ENCODE results near the gene ABHD13.
"Not testable (repeated sequence)": the region's sequence is repeated elsewhere in the genome, so short reads cannot be mapped to it uniquely, and the experiment has no call there.

Gene ABHD13

DNA sequence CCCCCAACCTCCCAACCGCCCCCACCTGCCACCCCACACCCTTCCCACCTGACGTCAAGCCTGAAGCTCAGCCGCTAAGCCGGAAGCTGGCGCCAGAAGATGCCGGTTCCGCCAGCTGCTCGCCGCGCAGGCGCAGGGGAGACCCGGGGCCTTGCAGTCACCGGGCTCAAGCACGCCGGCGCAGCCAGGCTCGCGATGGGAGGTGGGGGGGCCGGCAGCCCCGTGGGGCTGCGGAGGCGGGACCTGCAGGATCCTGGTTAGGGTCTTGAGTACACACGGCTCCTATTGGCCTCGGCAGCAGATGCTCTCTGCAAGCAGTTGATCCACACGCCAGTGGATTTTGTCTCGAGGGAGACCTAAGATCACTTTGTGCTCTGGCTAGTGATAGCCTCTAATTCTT is 2.8 kb upstream of the ABHD13 start, which contains the start of gene LIG4:
TSS of gene LIG4 (minus strand) at position 101 of the 400 bp plus-strand sequence. CDS start 4,268 bp downstream, outside the sequence.
- no peak for TF ChIP-seq Cebpa-rat (IDR thresholded peaks at IDR 0.05)
- H3K27ac ChIP-seq, result peak within 1 kb of the TSS; percentile 43 to 97 (median 69); a peak in 21 of 22 replicates

DNA sequence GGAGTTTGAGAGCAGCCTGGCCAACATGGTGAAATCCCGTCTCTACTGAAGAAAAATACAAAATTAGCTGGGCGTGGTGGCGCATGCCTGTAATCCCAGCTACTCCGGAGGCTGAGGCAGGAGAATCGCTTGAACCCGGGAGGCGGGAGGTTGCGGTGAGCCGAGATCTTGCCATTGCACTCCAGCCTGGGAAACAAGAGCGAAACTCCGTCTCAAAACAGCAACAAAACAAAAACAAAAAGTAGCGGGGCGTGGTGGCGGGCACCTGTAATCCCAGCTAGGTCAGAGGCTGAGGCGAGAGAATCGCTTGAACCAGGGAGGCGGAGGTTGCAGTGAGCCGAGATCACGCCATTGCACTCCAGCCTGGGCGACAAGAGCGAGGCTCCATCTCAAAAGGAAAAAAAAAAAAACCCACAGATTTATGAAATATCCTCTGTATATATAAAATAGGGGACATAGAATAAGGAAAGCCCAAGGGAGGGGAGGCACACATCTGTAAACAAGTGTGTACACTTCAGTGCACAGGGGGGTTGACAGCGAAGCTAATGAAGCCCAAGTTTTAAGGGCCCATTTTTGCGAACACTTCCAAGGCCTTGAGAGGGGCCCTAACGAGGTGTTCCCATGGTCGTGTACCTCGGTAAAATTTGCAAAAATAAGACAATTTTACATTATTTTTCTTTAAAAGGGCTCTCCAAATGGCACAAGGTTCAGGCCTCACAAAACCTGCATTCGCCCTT is 717 bp upstream of the ABHD13 start:
- Histone ChIP-seq H3K4me1 (peaks cover 47 to 68% (median 63%) of the 10 kb centered on the region in 10 experiments), H4K20me1 (peaks cover 12 to 33% (median 26%) of the 10 kb centered on the region in 11 experiments; a peak in 19 of 22 replicates), H3K36me3 (peaks cover 0 to 10% (median 0%) of the 10 kb centered on the region in 11 experiments; a peak in 9 of 22 replicates), H3K9ac (peak overlapping the region; percentile 94 to 99 (median 97)), H3K27ac (peak overlapping the region; percentile 90 to 98 (median 95)), H3K4me2 (peak overlapping the region; percentile 80 to 93 (median 89)), H3K4me3 (peak overlapping the region; percentile 91 to 100 (median 98))
- H3K9me3 ChIP-seq (replicated peaks in 1 of 11); H3K27me3 ChIP-seq: not testable (repeated sequence)

More for the DNA sequence above, 2.8 kb upstream of the ABHD13 start, which contains the start of gene LIG4:
- H3K27me3 ChIP-seq, result no peaks in the 10 kb centered on the region
- peak within 1 kb of the TSS; percentile 87 to 97 (median 91) for H3K4me2 ChIP-seq
- H4K20me1 ChIP-seq, result peaks cover 6 to 19% (median 14%) of the 10 kb centered on the region in 11 experiments; a peak in 19 of 22 replicates
- H3K4me3 ChIP-seq, result peak within 1 kb of the TSS; percentile 47 to 96 (median 60)
- H3K4me1 ChIP-seq, result peaks cover 49 to 77% (median 66%) of the 10 kb centered on the region in 10 experiments
- peak within 1 kb of the TSS; percentile 61 to 79 (median 74); a peak in 21 of 22 replicates for H3K9ac ChIP-seq
- peaks cover 6 to 8% (median 7%) of the 10 kb centered on the region in 11 experiments; a peak in 21 of 22 replicates for H3K36me3 ChIP-seq
- peaks cover 0 to 3% (median 0%) of the 10 kb centered on the region in 11 experiments; a peak in 2 of 22 replicates for H3K9me3 ChIP-seq (replicated peaks in 1 of 11)

DNA sequence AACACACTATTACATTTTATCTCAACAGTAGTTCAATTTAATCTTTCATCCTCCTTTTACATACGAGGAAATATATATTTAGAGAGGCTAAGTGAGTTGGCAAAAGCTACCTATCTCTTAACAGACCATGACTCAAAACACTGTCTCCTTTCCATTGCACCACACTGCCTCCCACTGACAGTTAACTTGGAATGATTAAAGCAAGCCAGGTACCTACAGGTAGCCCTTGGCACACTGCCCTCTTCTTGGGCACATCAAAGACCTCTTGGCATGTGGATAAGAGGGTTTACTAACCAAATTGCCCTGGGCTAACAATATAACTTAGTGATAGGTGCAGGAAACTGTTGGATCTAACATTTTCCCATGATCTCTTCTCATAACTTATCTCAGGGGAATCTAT is 1.8 kb downstream of the ABHD13 start:
- peak overlapping the region in 7 of 11 experiments; percentile 94 to 99 (median 97); a peak in 8 of 22 replicates for H3K9ac ChIP-seq
- peaks cover 0 to 14% (median 5%) of the 10 kb centered on the region in 11 experiments; a peak in 10 of 22 replicates for H3K36me3 ChIP-seq
- H3K27ac ChIP-seq, result no peak overlapping the region
- no peak for TF ChIP-seq Cebpa-rat (IDR thresholded peaks at IDR 0.05)
- no peaks in the 10 kb centered on the region for H3K9me3 ChIP-seq (replicated peaks in 1 of 11)
- peaks cover 30 to 59% (median 48%) of the 10 kb centered on the region in 10 experiments for H3K4me1 ChIP-seq
- peak overlapping the region in 9 of 10 experiments; percentile 0 to 100 (median 96); a peak in 10 of 20 replicates for H3K4me3 ChIP-seq
- no peaks in the 10 kb centered on the region for H3K27me3 ChIP-seq
- H4K20me1 ChIP-seq, result peaks cover 20 to 58% (median 49%) of the 10 kb centered on the region in 11 experiments; a peak in 19 of 22 replicates
- H3K4me2 ChIP-seq, result peak overlapping the region; percentile 74 to 97 (median 86)

DNA sequence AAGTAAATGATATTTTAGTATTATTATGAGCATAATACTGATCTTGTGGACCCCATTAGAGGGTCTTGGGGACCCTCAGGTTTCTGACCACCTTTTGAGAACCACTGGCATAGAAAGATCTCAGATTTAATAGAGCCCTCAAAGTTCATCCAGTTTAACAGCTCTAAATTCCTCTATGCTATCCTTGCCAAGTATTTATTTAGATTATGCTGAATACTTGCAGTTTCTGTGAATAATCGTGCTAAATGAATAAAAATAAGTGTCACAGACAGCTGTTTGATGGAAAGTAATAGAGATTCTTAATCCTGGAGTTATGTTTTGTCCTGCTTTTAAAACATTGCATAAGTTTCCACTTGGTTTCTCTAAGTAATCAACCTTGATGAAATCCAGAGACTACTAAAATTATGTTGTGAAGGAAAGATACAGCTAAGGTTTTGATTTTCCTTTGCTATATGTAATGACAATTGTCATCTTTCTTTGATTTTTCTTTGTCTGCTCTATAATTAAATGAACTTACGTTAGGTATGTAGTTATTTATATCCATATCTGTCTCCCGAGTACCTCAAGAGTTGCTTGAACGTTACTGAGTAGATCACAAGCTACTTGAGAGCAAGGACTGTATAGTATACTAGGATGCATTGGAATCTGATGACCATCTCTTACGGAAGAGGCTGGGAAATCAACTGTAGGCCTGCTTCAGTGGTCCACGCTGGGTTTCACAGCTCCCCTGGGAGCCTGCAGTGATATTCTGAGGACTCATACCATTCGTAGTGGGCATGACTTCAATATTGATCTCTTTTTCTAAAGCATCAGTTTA is 5.7 kb downstream of the ABHD13 start:
- H3K9ac ChIP-seq, result no peak overlapping the region
- H3K4me2 ChIP-seq, result no peak overlapping the region; a peak in 1 of 22 replicates
- no peak for TF ChIP-seq Cebpa-rat (IDR thresholded peaks at IDR 0.05)
- H3K36me3 ChIP-seq, result peaks cover 0 to 19% (median 11%) of the 10 kb centered on the region in 11 experiments; a peak in 14 of 22 replicates
- H3K27ac ChIP-seq, result no peak overlapping the region
- peaks cover 34 to 88% (median 77%) of the 10 kb centered on the region in 11 experiments; a peak in 19 of 22 replicates for H4K20me1 ChIP-seq
- no peak overlapping the region for H3K4me3 ChIP-seq
- no peaks in the 10 kb centered on the region for H3K9me3 ChIP-seq (replicated peaks in 1 of 11)
- no peaks in the 10 kb centered on the region for H3K27me3 ChIP-seq
- peaks cover 27 to 48% (median 40%) of the 10 kb centered on the region in 10 experiments for H3K4me1 ChIP-seq

DNA sequence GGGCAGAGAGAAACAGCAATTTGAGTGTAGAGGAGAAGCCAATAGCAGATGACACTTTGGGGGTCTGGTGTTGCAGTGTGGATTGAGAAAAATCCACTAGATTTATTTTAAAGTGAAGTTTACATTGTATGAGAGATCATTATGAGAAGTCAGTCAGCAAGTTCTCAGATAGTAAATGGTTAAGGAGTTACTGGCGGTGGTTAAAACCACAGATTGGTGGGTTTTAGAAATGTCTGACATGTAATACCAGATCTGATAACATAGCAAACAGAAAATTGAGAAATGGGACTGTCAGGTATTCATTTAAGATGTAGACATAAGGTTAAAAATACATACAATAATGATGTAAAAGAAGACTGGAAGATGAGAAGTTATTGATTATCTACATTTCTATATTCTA is 7.2 kb downstream of the ABHD13 start:
- Histone ChIP-seq H4K20me1 (peaks cover 23 to 89% (median 70%) of the 10 kb centered on the region in 11 experiments; a peak in 19 of 22 replicates), H3K9me3 (replicated peaks in 1 of 11) (no peaks in the 10 kb centered on the region), H3K4me1 (peaks cover 14 to 34% (median 26%) of the 10 kb centered on the region in 10 experiments), H3K27me3 (no peaks in the 10 kb centered on the region), H3K4me3 (no peak overlapping the region), H3K27ac (no peak overlapping the region), H3K4me2 (peak overlapping the region in 8 of 11 experiments; percentile 8 to 49 (median 26); a peak in 11 of 22 replicates), H3K36me3 (peaks cover 10 to 33% (median 22%) of the 10 kb centered on the region in 11 experiments; a peak in 21 of 22 replicates), H3K9ac (no peak overlapping the region)
- TF ChIP-seq Cebpa-rat (IDR thresholded peaks at IDR 0.05), result no peak

DNA sequence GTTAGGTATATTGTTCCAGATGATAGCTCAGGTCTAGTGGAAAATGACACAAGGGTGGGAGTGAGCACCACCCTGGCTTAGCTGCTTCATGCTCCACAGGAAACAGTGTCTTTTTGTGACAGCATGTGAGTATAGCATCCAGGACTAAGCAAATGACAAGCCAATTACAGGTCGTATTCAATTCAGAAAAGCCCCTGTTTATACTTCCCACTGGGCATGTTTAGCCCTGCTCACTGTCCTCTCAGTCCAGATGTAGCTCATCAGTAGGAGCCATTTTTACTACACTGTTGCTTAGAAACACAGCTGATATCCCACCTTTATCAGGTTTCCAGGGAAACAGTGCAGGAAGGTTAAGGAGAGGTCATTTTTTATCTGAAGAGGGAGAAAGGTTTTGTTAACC is 8.0 kb downstream of the ABHD13 start:
- peaks cover 9 to 27% (median 22%) of the 10 kb centered on the region in 10 experiments for H3K4me1 ChIP-seq
- H3K27me3 ChIP-seq, result no peaks in the 10 kb centered on the region
- no peak overlapping the region for H3K4me3 ChIP-seq
- H4K20me1 ChIP-seq, result peaks cover 22 to 88% (median 63%) of the 10 kb centered on the region in 11 experiments; a peak in 19 of 22 replicates
- 0 out of 22 replicates have a peak overlapping the region, but pooled peaks of 2 of the 11 experiments have one; percentile 5 to 11 for H3K27ac ChIP-seq
- H3K36me3 ChIP-seq, result peaks cover 10 to 39% (median 27%) of the 10 kb centered on the region in 11 experiments; a peak in 21 of 22 replicates
- H3K9me3 ChIP-seq (replicated peaks in 1 of 11), result no peaks in the 10 kb centered on the region
- no peak for TF ChIP-seq Cebpa-rat (IDR thresholded peaks at IDR 0.05)
- no peak overlapping the region; a peak in 2 of 22 replicates for H3K4me2 ChIP-seq
- H3K9ac ChIP-seq, result peak overlapping the region in 1 of 11 experiments; percentile 1; a peak in 1 of 22 replicates

DNA sequence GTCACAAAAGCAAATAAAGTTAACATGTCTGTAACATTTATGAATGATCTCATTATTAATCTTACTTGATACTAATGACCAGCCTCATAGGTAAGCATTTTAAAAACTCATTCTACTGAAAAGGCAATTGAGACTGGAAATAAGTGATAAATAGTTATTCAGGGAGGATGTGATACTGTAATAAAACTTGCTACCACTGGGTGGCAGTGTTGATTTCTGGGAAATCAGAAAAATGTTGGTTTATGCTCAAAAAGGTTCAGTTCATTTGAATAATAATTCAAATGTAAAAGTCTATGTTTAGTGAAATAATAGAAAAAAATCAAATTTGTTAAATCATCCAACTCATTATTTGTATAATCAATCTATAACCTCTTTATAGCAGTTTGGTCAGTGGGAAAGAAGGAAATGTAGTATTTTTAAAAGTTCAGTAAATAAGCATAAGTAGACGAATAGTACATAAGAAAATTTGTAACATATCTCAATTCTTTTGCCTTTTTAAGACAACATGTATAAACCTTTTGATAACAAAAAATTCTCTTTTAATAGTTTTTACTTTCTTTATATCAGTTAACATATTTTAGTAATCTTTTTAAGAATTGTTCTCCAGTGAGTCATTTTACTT is 9.6 kb downstream of the ABHD13 start:
- no peaks in the 10 kb centered on the region for H3K9me3 ChIP-seq (replicated peaks in 1 of 11)
- H3K4me2 ChIP-seq, result no peak overlapping the region
- H3K27ac ChIP-seq, result no peak overlapping the region
- no peak overlapping the region for H3K4me3 ChIP-seq
- peaks cover 10 to 47% (median 23%) of the 10 kb centered on the region in 11 experiments; a peak in 21 of 22 replicates for H3K36me3 ChIP-seq
- H4K20me1 ChIP-seq, result peaks cover 22 to 77% (median 54%) of the 10 kb centered on the region in 11 experiments; a peak in 19 of 22 replicates
- no peak for TF ChIP-seq Cebpa-rat (IDR thresholded peaks at IDR 0.05)
- peaks cover 6 to 25% (median 19%) of the 10 kb centered on the region in 10 experiments; a peak in 18 of 20 replicates for H3K4me1 ChIP-seq
- H3K27me3 ChIP-seq, result no peaks in the 10 kb centered on the region
- no peak overlapping the region for H3K9ac ChIP-seq

GRCh38 chr13:108230377-108230776 is 12.2 kb downstream of the ABHD13 start:
- Histone ChIP-seq H3K4me1 (peaks cover 0 to 12% (median 10%) of the 10 kb centered on the region in 10 experiments; a peak in 16 of 20 replicates), H3K9me3 (replicated peaks in 1 of 11) (peaks cover 0 to 6% (median 0%) of the 10 kb centered on the region in 11 experiments; a peak in 5 of 22 replicates), H3K9ac (no peak overlapping the region), H3K4me3 (no peak overlapping the region), H3K27me3 (no peaks in the 10 kb centered on the region), H3K4me2 (no peak overlapping the region), H3K36me3 (peaks cover 14 to 51% (median 26%) of the 10 kb centered on the region in 11 experiments; a peak in 21 of 22 replicates), H3K27ac (no peak overlapping the region), H4K20me1 (peaks cover 11 to 51% (median 29%) of the 10 kb centered on the region in 11 experiments; a peak in 19 of 22 replicates)
- no peak for TF ChIP-seq Cebpa-rat (IDR thresholded peaks at IDR 0.05)

Measured in BLaER1 treated with 17β-estradiol and CSF1 and Interleukin-3, amounts not matched to agents 10 nM and 100 nM (cell line).